Effector memory CD4-positive, alpha-beta T cell (primary cell): ENCODE results near the gene THEMIS2.
"Not testable (repeated sequence)": the region's sequence is repeated elsewhere in the genome, so short reads cannot be mapped to it uniquely, and the experiment has no call there.

Experiments
- DNase-seq, 3 donors: peaks; one replicate each; pipeline ENCODE4 v3.0.0-alpha.2; 2020
- H3K27ac ChIP-seq: 2 replicates; pipeline ENCODE4 v1.7.0; 2013; ENCODE audit warnings: mild to moderate bottlenecking, low read length, moderate library complexity; ENCODE audit not compliant: insufficient read depth, poor library complexity, severe bottlenecking
- H3K27me3 ChIP-seq: replicated peaks from 2 replicates; pipeline ENCODE4 v1.7.0; 2013; ENCODE audit warnings: mild to moderate bottlenecking, low read length; ENCODE audit not compliant: insufficient read depth, control insufficient read depth, poor library complexity, severe bottlenecking
- H3K36me3 ChIP-seq: 2 replicates; pipeline ENCODE4 v1.7.0; 2013; ENCODE audit warnings: mild to moderate bottlenecking, low read length, moderate library complexity; ENCODE audit not compliant: control insufficient read depth, insufficient read depth
- H3K4me1 ChIP-seq: 2 replicates; pipeline ENCODE4 v1.7.0; 2013; ENCODE audit warnings: low read length, mild to moderate bottlenecking; ENCODE audit not compliant: control insufficient read depth, insufficient read depth, poor library complexity, severe bottlenecking
- H3K4me3 ChIP-seq: 2 replicates; pipeline ENCODE4 v1.7.0; 2013; ENCODE audit warnings: low read length, low read depth, mild to moderate bottlenecking; ENCODE audit not compliant: insufficient read depth, poor library complexity, severe bottlenecking
- H3K9me3 ChIP-seq: 2 replicates; pipeline ENCODE4 v1.7.0; 2013; ENCODE audit warnings: mild to moderate bottlenecking, low read length, moderate library complexity; ENCODE audit not compliant: control insufficient read depth
- total RNA-seq, 3 donors: gene quantifications; one replicate each; lab custom pipeline; 2026; lab: John Stamatoyannopoulos, UW

THEMIS2 gene
- 30.9 to 55.4 (median 38.7) reads per million in 3 donors for total RNA-seq

GRCh38 chr1:27872059-27872801, at the start of gene THEMIS2:
THEMIS2 (plus strand) TSS chr1:27872544; CDS start chr1:27872572, 28 bp downstream.
- peak within 1 kb of the TSS; percentile 55 for H3K27ac ChIP-seq

GRCh38 chr1:27823784-27824183, 48.6 kb upstream of the THEMIS2 start:
- H3K4me1 ChIP-seq: no peaks in the 10 kb centered on the region
- no peak for DNase-seq
- H3K36me3 ChIP-seq: peaks cover 23% of the 10 kb centered on the region
- H3K4me3 ChIP-seq: no peak overlapping the region
- no peaks in the 10 kb centered on the region for H3K9me3 ChIP-seq
- H3K27ac ChIP-seq: no peak overlapping the region
- no peaks in the 10 kb centered on the region for H3K27me3 ChIP-seq

More at GRCh38 chr1:27872059-27872801, at the start of gene THEMIS2:
- DNase-seq: peak; percentile 65 to 70 (median 67)
- Histone ChIP-seq H3K4me1 (peaks cover 34% of the 10 kb centered on the region), H3K4me3 (peak within 1 kb of the TSS; percentile 76), H3K9me3 (no peaks in the 10 kb centered on the region), H3K36me3 (peaks cover 12% of the 10 kb centered on the region), H3K27me3 (no peaks in the 10 kb centered on the region)

- Histone ChIP-seq H3K36me3 (peaks cover 18% of the 10 kb centered on the region), H3K4me1 (no peaks in the 10 kb centered on the region), H3K27me3 (no peaks in the 10 kb centered on the region), H3K9me3 (no peaks in the 10 kb centered on the region), H3K27ac (no peak overlapping the region), H3K4me3 (no peak overlapping the region)
- no peak for DNase-seq
Observed at GRCh38 chr1:27824411-27824810, 47.9 kb upstream of the THEMIS2 start.

GRCh38 chr1:27829339-27829960, 42.9 kb upstream of the THEMIS2 start:
- peak overlapping the region; percentile 75 for H3K4me3 ChIP-seq

GRCh38 chr1:27830621-27831440, 41.5 kb upstream of the THEMIS2 start, which contains the start of gene PPP1R8:
PPP1R8 (plus strand) TSS chr1:27830782; CDS start chr1:27830836, 54 bp downstream.
- DNase-seq: peak; percentile 69 to 79 (median 78)
- H3K27me3 ChIP-seq: no peaks in the 10 kb centered on the region
- peaks cover 11% of the 10 kb centered on the region for H3K4me1 ChIP-seq
- H3K36me3 ChIP-seq: peaks cover 6% of the 10 kb centered on the region
- H3K27ac ChIP-seq: peak within 1 kb of the TSS; percentile 73
- peak within 1 kb of the TSS; percentile 75 for H3K4me3 ChIP-seq
- no peaks in the 10 kb centered on the region for H3K9me3 ChIP-seq

More at GRCh38 chr1:27829339-27829960, 42.9 kb upstream of the THEMIS2 start:
- H3K27ac ChIP-seq, H3K27me3 ChIP-seq, DNase-seq, H3K36me3 ChIP-seq, H3K9me3 ChIP-seq: not testable (repeated sequence)
- peaks cover 11% of the 10 kb centered on the region for H3K4me1 ChIP-seq

- peaks cover 6% of the 10 kb centered on the region for H3K36me3 ChIP-seq
- H3K27me3 ChIP-seq: no peaks in the 10 kb centered on the region
- H3K9me3 ChIP-seq: no peaks in the 10 kb centered on the region
- no peak for DNase-seq
- H3K27ac ChIP-seq: no peak overlapping the region
- H3K4me3 ChIP-seq: peak overlapping the region; percentile 75
- H3K4me1 ChIP-seq: peaks cover 11% of the 10 kb centered on the region
Observed at GRCh38 chr1:27831568-27832410, 40.6 kb upstream of the THEMIS2 start.

GRCh38 chr1:27832762-27833161, 39.6 kb upstream of the THEMIS2 start:
- Histone ChIP-seq H3K27ac (no peak overlapping the region), H3K4me3 (no peak overlapping the region), H3K27me3 (no peaks in the 10 kb centered on the region), H3K4me1 (peaks cover 11% of the 10 kb centered on the region), H3K9me3 (no peaks in the 10 kb centered on the region), H3K36me3 (peaks cover 6% of the 10 kb centered on the region)
- DNase-seq: no peak

- DNase-seq: no peak
- Histone ChIP-seq H3K4me3 (no peak overlapping the region), H3K4me1 (peaks cover 11% of the 10 kb centered on the region), H3K27me3 (no peaks in the 10 kb centered on the region), H3K36me3 (peaks cover 6% of the 10 kb centered on the region), H3K27ac (no peak overlapping the region), H3K9me3 (no peaks in the 10 kb centered on the region)
Observed at GRCh38 chr1:27833470-27833869, 38.9 kb upstream of the THEMIS2 start.

- peaks cover 18% of the 10 kb centered on the region for H3K36me3 ChIP-seq
- H3K9me3 ChIP-seq: no peaks in the 10 kb centered on the region
- peaks cover 11% of the 10 kb centered on the region for H3K4me1 ChIP-seq
- no peak overlapping the region for H3K4me3 ChIP-seq
- H3K27me3 ChIP-seq: no peaks in the 10 kb centered on the region
- DNase-seq: no peak
- no peak overlapping the region for H3K27ac ChIP-seq
Observed at GRCh38 chr1:27835046-27835445, 37.3 kb upstream of the THEMIS2 start.
